Keratinocyte (primary cell): ENCODE results near the gene SLC44A5. TPM values are rescaled to one million over a fixed set of nuclear protein-coding genes. Genes with fewer than 3 reads are reported as not detected.

Experiments
- DNase-seq: peaks from one replicate; pipeline ENCODE4 v3.0.0-alpha.2; 2011; ENCODE audit warnings: low read depth, missing footprints, low spot score
- FAIRE-seq: peaks from 2 replicates; lab custom pipeline; 2011; peaks lifted over from hg19 to GRCh38; lab: Jason Lieb, UNC
- H2AFZ ChIP-seq: 2 replicates; pipeline ENCODE4 v1.6.0; 2012; ENCODE audit warnings: low read length, control low read depth, inconsistent platforms; ENCODE audit not compliant: control insufficient read depth
- H3K27ac ChIP-seq: 2 replicates; pipeline ENCODE4 v1.5.1; 2011; ENCODE audit warnings: low read length; ENCODE audit not compliant: control insufficient read depth, insufficient read depth
- H3K27me3 ChIP-seq: 3 replicates; pipeline ENCODE4 v1.6.0; 2011; ENCODE audit warnings: low read length; ENCODE audit not compliant: control insufficient read depth, insufficient read depth; ENCODE audit errors: extremely low read depth
- H3K36me3 ChIP-seq, 2 experiments: 2 replicates in 1 of 2; 3 replicates in 1 of 2; pipeline ENCODE4 v1.5.1; 2011; ENCODE audit warnings: low read length in 2 of 2, mild to moderate bottlenecking in 1 of 2; ENCODE audit not compliant: control insufficient read depth in 2 of 2, insufficient read depth in 2 of 2; ENCODE audit errors: extremely low read depth in 1 of 2
- H3K4me1 ChIP-seq: 3 replicates; pipeline ENCODE4 v1.5.1; 2011; ENCODE audit warnings: low read length; ENCODE audit not compliant: control insufficient read depth, insufficient read depth; ENCODE audit errors: extremely low read depth
- H3K4me2 ChIP-seq: 3 replicates; pipeline ENCODE4 v1.6.0; 2011; ENCODE audit warnings: low read depth, low read length; ENCODE audit not compliant: control insufficient read depth, insufficient read depth; ENCODE audit errors: extremely low read depth
- H3K4me3 ChIP-seq, 3 experiments: fragments of 200-600 bp in 1 of 3; sonication (generic) in 1 of 3; 2 replicates in 2 of 3; 3 replicates in 1 of 3; pipeline ENCODE4 v1.5.1; 2011 to 2016; ENCODE audit warnings: low read length in 3 of 3, mild to moderate bottlenecking in 3 of 3, control low read depth in 2 of 3, inconsistent platforms in 1 of 3, low read depth in 1 of 3, mixed read lengths in 1 of 3, mixed run types in 1 of 3, moderate library complexity in 1 of 3; ENCODE audit not compliant: control insufficient read depth in 2 of 3, insufficient read depth in 2 of 3; ENCODE audit errors: extremely low read depth in 1 of 3
- H3K79me2 ChIP-seq: 2 replicates; pipeline ENCODE4 v1.6.0; 2012; ENCODE audit warnings: low read length; ENCODE audit not compliant: control insufficient read depth, insufficient read depth
- H3K9ac ChIP-seq: 3 replicates; pipeline ENCODE4 v1.6.0; 2011; ENCODE audit warnings: low read length; ENCODE audit not compliant: control insufficient read depth, insufficient read depth; ENCODE audit errors: extremely low read depth
- H3K9me1 ChIP-seq: 3 replicates; pipeline ENCODE4 v1.6.0; 2011; ENCODE audit warnings: low read length; ENCODE audit not compliant: control insufficient read depth, insufficient read depth; ENCODE audit errors: extremely low read depth
- H3K9me3 ChIP-seq: 2 replicates; pipeline ENCODE4 v1.5.1; 2012; ENCODE audit warnings: low read depth, low read length; ENCODE audit not compliant: control insufficient read depth
- H4K20me1 ChIP-seq: 3 replicates; pipeline ENCODE4 v1.6.0; 2011; ENCODE audit warnings: low read length; ENCODE audit not compliant: control insufficient read depth, insufficient read depth; ENCODE audit errors: extremely low read depth
- EZH2 ChIP-seq: IDR thresholded peaks from one replicate; pipeline ENCODE4 v1.6.1; 2012; ENCODE audit warnings: inconsistent platforms, mild to moderate bottlenecking, low read length, moderate library complexity
- dilution Hi-C: fragments of 300-500 bp; cut with MboI; formaldehyde crosslinking; loops from one replicate; pipeline ENCODE4 v1.7.0; 2020; ENCODE audit warnings: low sequenced_read_pairs; ENCODE audit not compliant: extremely low pct_ligation_motif_present
- polyA plus RNA-seq, 5 experiments: library from polyadenylated mRNA; depleted of rRNA in 3 of 5; stranded (reverse) in 3 of 5; stranded (forward) in 1 of 5; unstranded in 1 of 5; fragments of >200 nt; gene quantifications; 1 replicate in 1 of 5; 2 replicates in 3 of 5; 3 replicates in 1 of 5; pipeline versions ENCODE4 v1.2.1 to v1.2.3, GENCODE V29; 2011 to 2012; ENCODE audit warnings: missing spikeins in 2 of 5, low read depth in 1 of 5, low replicate concordance in 1 of 5
- TF ChIP-seq, protein P1 (sequence below), 3 experiments: IDR thresholded peaks in 1 of 3; conservative IDR thresholded peaks in 1 of 3; optimal IDR thresholded peaks in 1 of 3; 2 replicates in 2 of 3; 3 replicates in 1 of 3; pipeline versions ENCODE3 to v1.5.1; 2011; ENCODE audit warnings: low read length in 3 of 3, mild to moderate bottlenecking in 3 of 3, moderate library complexity in 2 of 3, control low read depth in 1 of 3, inconsistent platforms in 1 of 3; ENCODE audit not compliant: insufficient read depth in 2 of 3; ENCODE audit errors: extremely low read depth in 1 of 3

Gene SLC44A5
- polyA plus RNA-seq, 1 donor (not counting 4 experiments of a cell fraction or from before 2014, with no cell fraction given) = 0.72 TPM

DNA sequence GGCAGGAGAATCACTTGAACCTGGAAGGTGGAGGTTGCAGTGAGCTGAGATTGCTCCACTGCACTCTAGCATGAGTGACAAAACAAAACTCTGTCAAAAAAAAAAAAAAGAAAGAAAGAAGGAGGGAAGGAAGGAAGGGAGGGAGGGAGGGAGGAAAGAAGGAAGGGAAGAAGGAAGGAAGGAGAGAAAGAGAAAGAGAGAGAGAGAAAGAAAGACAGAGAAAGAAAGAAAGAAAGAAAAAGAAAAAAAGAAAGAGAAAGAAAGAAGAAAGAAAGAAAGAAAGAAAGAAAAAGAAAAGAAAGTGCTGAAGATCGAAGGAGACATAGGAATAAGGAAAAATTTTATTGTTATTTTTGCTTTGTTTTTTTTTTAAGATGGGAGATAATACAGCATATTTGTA, 166.7 kb downstream of the SLC44A5 start:
- Histone ChIP-seq H4K20me1 (no peaks in the 10 kb centered on the region), H3K79me2 (no peaks in the 10 kb centered on the region), H3K9me1 (no peaks in the 10 kb centered on the region), H3K9me3 (no peaks in the 10 kb centered on the region), H3K36me3 (no peaks in the 10 kb centered on the region), H2AFZ (no peak overlapping the region), H3K4me3 (no peak overlapping the region), H3K4me2 (no peak overlapping the region), H3K4me1 (no peaks in the 10 kb centered on the region), H3K27ac (no peak overlapping the region), H3K9ac (no peak overlapping the region), H3K27me3 (no peaks in the 10 kb centered on the region)
- no peak for TF ChIP-seq EZH2
- TF ChIP-seq, protein P1, sequence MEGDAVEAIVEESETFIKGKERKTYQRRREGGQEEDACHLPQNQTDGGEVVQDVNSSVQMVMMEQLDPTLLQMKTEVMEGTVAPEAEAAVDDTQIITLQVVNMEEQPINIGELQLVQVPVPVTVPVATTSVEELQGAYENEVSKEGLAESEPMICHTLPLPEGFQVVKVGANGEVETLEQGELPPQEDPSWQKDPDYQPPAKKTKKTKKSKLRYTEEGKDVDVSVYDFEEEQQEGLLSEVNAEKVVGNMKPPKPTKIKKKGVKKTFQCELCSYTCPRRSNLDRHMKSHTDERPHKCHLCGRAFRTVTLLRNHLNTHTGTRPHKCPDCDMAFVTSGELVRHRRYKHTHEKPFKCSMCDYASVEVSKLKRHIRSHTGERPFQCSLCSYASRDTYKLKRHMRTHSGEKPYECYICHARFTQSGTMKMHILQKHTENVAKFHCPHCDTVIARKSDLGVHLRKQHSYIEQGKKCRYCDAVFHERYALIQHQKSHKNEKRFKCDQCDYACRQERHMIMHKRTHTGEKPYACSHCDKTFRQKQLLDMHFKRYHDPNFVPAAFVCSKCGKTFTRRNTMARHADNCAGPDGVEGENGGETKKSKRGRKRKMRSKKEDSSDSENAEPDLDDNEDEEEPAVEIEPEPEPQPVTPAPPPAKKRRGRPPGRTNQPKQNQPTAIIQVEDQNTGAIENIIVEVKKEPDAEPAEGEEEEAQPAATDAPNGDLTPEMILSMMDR (optimal IDR thresholded peaks at IDR 0.05 in 1 of 3, IDR thresholded peaks at IDR 0.05 in 1 of 3, conservative IDR thresholded peaks at IDR 0.05 in 1 of 3; ENCODE audit: extremely low read depth in 1 of 3, insufficient read depth in 2 of 3, low read length in 3 of 3) = no peak
- FAIRE-seq (no peak), DNase-seq (no peak)
- dilution Hi-C loops = no loop called here

DNA sequence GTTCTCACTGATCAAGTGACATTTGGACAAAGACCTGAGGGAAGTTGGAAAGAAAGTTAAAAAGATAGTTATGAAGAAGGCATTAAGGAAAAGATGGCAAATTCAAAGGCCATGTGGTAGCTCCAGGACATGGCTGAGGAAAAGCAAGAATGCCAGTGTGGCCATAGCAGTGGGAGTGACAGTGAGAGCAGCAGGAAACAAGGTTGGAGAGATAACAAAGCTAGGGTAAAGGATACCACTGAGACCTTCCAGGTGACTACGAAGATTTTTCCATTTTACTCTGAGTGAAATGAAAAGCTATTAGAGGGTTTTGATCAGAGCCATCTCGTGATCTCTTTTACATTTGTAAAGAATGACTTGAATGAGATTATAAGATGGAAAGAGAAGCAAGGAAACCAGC, 170.6 kb downstream of the SLC44A5 start:
- no peak overlapping the region for H3K9ac ChIP-seq
- no peak overlapping the region for H3K27ac ChIP-seq
- no peak overlapping the region for H3K4me2 ChIP-seq
- H2AFZ ChIP-seq = no peak overlapping the region
- dilution Hi-C loops = no loop called here
- H3K4me3 ChIP-seq = no peak overlapping the region
- FAIRE-seq (no peak), DNase-seq (no peak)
- H3K9me1 ChIP-seq = no peaks in the 10 kb centered on the region
- H3K4me1 ChIP-seq = no peaks in the 10 kb centered on the region
- H3K79me2 ChIP-seq = no peaks in the 10 kb centered on the region
- TF ChIP-seq, protein P1 (optimal IDR thresholded peaks at IDR 0.05 in 1 of 3, IDR thresholded peaks at IDR 0.05 in 1 of 3, conservative IDR thresholded peaks at IDR 0.05 in 1 of 3; ENCODE audit: extremely low read depth in 1 of 3, insufficient read depth in 2 of 3, low read length in 3 of 3) = no peak
- no peak for TF ChIP-seq EZH2
- no peaks in the 10 kb centered on the region for H3K9me3 ChIP-seq
- no peaks in the 10 kb centered on the region for H4K20me1 ChIP-seq
- H3K27me3 ChIP-seq = no peaks in the 10 kb centered on the region
- H3K36me3 ChIP-seq = no peaks in the 10 kb centered on the region
